PC-3 (cell line): ENCODE measurements around the gene ZRANB2. TPM values are rescaled to one million over a fixed set of nuclear protein-coding genes. Genes with fewer than 3 reads are reported as not detected.

Experiments used
- ATAC-seq: fragments of 200-7000 bp; cut with Tn5 transposase; 2 replicates; pipeline ENCODE4 v1.9.1; 2020; ENCODE audit warnings: mild to moderate bottlenecking, moderate library complexity
- BruUV-seq: library from RNA; stranded (reverse); fragments of 400-500 nt; replicated peaks from 2 replicates; lab custom pipeline; 2021; lab: Mats Ljungman, UMichigan
- CTCF ChIA-PET: fragments of 300-600 bp; sonication (Branson Sonifier 250); formaldehyde crosslinking; loops from one replicate; lab custom pipeline; 2022; ENCODE audit warnings: antibody characterized with exemption; lab: Charles Lee
- POLR2A ChIA-PET: fragments of 300-600 bp; sonication (Branson Sonifier 250); formaldehyde crosslinking; loops from one replicate; lab custom pipeline; 2022; ENCODE audit warnings: antibody characterized with exemption; ENCODE audit not compliant: unreplicated experiment; lab: Charles Lee
- DNase-seq: peaks from one replicate; pipeline ENCODE4 v3.0.0-alpha.2; 2015
- H2AFZ ChIP-seq: fragments of 300-600 bp; sonication (generic); 2 replicates; pipeline ENCODE4 v1.6.0; 2016; ENCODE audit warnings: antibody characterized with exemption, low read length
- H3F3A ChIP-seq: fragments of 300-600 bp; sonication (generic); one replicate; pipeline ENCODE4 v1.6.0; 2017; ENCODE audit warnings: antibody characterized with exemption, low read length, control low read depth, mild to moderate bottlenecking; ENCODE audit not compliant: unreplicated experiment
- H3K27ac ChIP-seq: fragments of 300-600 bp; sonication (generic); 2 replicates; pipeline ENCODE4 v1.5.1; 2016; ENCODE audit warnings: mild to moderate bottlenecking, low read length
- H3K27me3 ChIP-seq: fragments of 300-600 bp; sonication (generic); 2 replicates; pipeline ENCODE4 v1.6.1; 2016; ENCODE audit warnings: low read length, mixed read lengths
- H3K36me3 ChIP-seq: fragments of 300-600 bp; sonication (generic); 2 replicates; pipeline ENCODE4 v1.6.1; 2016; ENCODE audit warnings: low read depth, mixed run types, low read length, mixed read lengths
- H3K4me1 ChIP-seq: fragments of 300-600 bp; sonication (generic); 2 replicates; pipeline ENCODE4 v1.5.1; 2016; ENCODE audit warnings: low read length; ENCODE audit not compliant: insufficient read depth
- H3K4me2 ChIP-seq: fragments of 300-600 bp; sonication (generic); 2 replicates; pipeline ENCODE4 v1.6.0; 2016; ENCODE audit warnings: low read length
- H3K4me3 ChIP-seq: fragments of 300-600 bp; sonication (generic); 2 replicates; pipeline ENCODE4 v1.5.1; 2016; ENCODE audit warnings: mild to moderate bottlenecking, low read length, mixed read lengths
- H3K79me2 ChIP-seq: fragments of 300-600 bp; sonication (generic); 2 replicates; pipeline ENCODE4 v1.6.1; 2017; ENCODE audit warnings: low read length, mixed read lengths
- H3K9ac ChIP-seq: fragments of 300-600 bp; sonication (generic); 2 replicates; pipeline ENCODE4 v1.6.0; 2016; ENCODE audit warnings: mild to moderate bottlenecking, low read length
- H3K9me2 ChIP-seq: fragments of 300-600 bp; sonication (generic); replicated peaks from 2 replicates; pipeline ENCODE4 v1.6.1; 2016; ENCODE audit warnings: mixed run types, low read length, mixed read lengths
- H3K9me3 ChIP-seq: fragments of 300-600 bp; sonication (generic); 2 replicates; pipeline ENCODE4 v1.6.1; 2016; ENCODE audit warnings: low read length, mixed read lengths
- H4K20me1 ChIP-seq: fragments of 300-600 bp; sonication (generic); 2 replicates; pipeline ENCODE4 v1.6.1; 2016; ENCODE audit warnings: low read length, mixed read lengths
- EZH2 ChIP-seq: fragments of 300-600 bp; sonication (generic); IDR thresholded peaks from one replicate; pipeline ENCODE4 v1.6.1; 2017; ENCODE audit warnings: antibody characterized with exemption, mild to moderate bottlenecking, low read length; ENCODE audit not compliant: unreplicated experiment
- EZH2phosphoT487 ChIP-seq: fragments of 300-600 bp; sonication (generic); IDR thresholded peaks from 2 replicates; pipeline ENCODE4 v1.6.1; 2018; ENCODE audit warnings: mild to moderate bottlenecking, antibody characterized with exemption, low read length, borderline replicate concordance
- intact Hi-C: fragments of 100-400 bp; cut with micrococcal nuclease; formaldehyde crosslinking; loops from 2 replicates; pipeline ENCODE4 v1.9.0; 2023
- total RNA-seq: library from RNA; depleted of rRNA; stranded (reverse); fragments of >200 nt; gene quantifications from 2 replicates; pipeline ENCODE4 v1.2.3, GENCODE V29; 2014
- TF ChIP-seq, protein P1 (sequence below): fragments of 300-600 bp; sonication (generic); conservative IDR thresholded peaks from 2 replicates; pipeline ENCODE4 v1.5.1; 2017; ENCODE audit warnings: antibody characterized with exemption, low read depth, mild to moderate bottlenecking, low read length

ZRANB2 gene
- total RNA-seq, 1 experiment from 2014 or later = 38.7 TPM

DNA sequence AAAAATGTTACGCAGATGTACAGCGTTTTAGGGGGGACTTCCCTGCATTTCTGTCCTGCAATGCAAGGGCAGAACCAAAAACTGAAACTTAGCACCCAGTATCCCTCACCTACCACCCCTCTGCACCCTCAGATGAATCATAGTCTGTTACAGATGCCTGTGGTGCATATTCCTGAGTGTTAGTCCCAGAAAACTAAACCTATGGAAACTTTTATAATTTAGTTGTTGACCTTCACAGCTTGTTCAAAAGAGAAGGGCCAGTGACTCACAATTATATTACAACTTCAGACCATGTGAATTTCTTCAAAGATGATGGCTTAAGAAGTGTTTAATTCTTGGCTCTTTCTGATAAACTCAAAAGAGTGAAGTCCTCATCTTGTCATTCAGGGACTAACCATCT lies 39.0 kb downstream of the ZRANB2 start:
- ATAC-seq (no peak), DNase-seq (no peak)
- ChIA-PET POLR2A (no interaction called here), CTCF (no interaction called here)
- H3K9me2 ChIP-seq = no peaks in the 10 kb centered on the region
- no peak overlapping the region for H3K4me3 ChIP-seq
- H3K4me1 ChIP-seq = no peaks in the 10 kb centered on the region
- no TSS peak for BruUV-seq
- H4K20me1 ChIP-seq = no peaks in the 10 kb centered on the region
- no peaks in the 10 kb centered on the region for H3K79me2 ChIP-seq
- H3K9ac ChIP-seq = no peak overlapping the region
- intact Hi-C loops = no loop called here
- no peaks in the 10 kb centered on the region for H3K36me3 ChIP-seq
- H3K27ac ChIP-seq = no peak overlapping the region
- H3K27me3 ChIP-seq = peaks cover 57% of the 10 kb centered on the region
- no peak overlapping the region for H2AFZ ChIP-seq
- no peaks in the 10 kb centered on the region for H3F3A ChIP-seq
- no peak for TF ChIP-seq EZH2
- TF ChIP-seq EZH2phosphoT487 = no peak
- TF ChIP-seq, protein P1, sequence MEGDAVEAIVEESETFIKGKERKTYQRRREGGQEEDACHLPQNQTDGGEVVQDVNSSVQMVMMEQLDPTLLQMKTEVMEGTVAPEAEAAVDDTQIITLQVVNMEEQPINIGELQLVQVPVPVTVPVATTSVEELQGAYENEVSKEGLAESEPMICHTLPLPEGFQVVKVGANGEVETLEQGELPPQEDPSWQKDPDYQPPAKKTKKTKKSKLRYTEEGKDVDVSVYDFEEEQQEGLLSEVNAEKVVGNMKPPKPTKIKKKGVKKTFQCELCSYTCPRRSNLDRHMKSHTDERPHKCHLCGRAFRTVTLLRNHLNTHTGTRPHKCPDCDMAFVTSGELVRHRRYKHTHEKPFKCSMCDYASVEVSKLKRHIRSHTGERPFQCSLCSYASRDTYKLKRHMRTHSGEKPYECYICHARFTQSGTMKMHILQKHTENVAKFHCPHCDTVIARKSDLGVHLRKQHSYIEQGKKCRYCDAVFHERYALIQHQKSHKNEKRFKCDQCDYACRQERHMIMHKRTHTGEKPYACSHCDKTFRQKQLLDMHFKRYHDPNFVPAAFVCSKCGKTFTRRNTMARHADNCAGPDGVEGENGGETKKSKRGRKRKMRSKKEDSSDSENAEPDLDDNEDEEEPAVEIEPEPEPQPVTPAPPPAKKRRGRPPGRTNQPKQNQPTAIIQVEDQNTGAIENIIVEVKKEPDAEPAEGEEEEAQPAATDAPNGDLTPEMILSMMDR = no peak
- H3K9me3 ChIP-seq = no peaks in the 10 kb centered on the region
- no peak overlapping the region for H3K4me2 ChIP-seq

DNA sequence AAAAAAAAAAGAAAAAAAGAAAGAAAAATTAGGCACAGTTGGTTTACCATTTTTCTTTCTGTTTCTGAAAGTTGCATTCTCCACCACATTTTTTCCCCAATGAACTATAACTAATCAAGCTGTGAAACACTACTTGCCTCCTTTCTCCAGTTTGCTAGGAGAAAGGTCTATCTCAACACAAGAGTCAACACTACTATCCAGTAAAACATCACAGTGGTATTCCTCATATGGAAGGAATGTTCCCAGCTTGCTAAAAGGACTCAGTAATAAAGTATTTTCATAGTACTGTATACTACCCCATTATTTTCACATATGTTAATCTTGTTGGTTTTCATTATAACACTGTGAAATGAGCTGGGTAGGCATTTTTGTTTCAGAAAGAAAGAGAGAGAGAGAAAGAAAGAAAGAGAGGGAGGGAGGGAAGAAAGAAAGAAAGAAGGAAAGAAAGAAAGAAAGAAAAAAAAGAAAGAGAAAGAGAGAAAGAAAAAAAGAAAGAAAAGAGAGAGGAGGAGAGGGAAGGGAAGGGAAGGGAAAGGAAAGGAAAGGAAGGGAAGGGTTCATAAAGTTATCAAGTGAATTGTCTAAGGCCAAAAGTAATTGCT lies 41.1 kb downstream of the ZRANB2 start:
- ChIA-PET CTCF (no interaction called here), POLR2A (no interaction called here)
- intact Hi-C loops = no loop called here
- no peak for ATAC-seq
- Histone ChIP-seq H3K36me3 (no peaks in the 10 kb centered on the region), H3K9ac (no peak overlapping the region), H3K79me2 (no peaks in the 10 kb centered on the region), H2AFZ (no peak overlapping the region), H3K9me2 (no peaks in the 10 kb centered on the region), H3F3A (no peaks in the 10 kb centered on the region), H3K27me3 (peaks cover 54% of the 10 kb centered on the region), H3K4me3 (no peak overlapping the region), H3K9me3 (no peaks in the 10 kb centered on the region), H3K27ac (no peak overlapping the region), H3K4me2 (no peak overlapping the region), H3K4me1 (no peaks in the 10 kb centered on the region), H4K20me1 (no peaks in the 10 kb centered on the region)
- no TSS peak for BruUV-seq
- no peak for TF ChIP-seq EZH2phosphoT487
- no peak for TF ChIP-seq EZH2
- TF ChIP-seq, protein P1 = no peak
- no peak for DNase-seq

DNA sequence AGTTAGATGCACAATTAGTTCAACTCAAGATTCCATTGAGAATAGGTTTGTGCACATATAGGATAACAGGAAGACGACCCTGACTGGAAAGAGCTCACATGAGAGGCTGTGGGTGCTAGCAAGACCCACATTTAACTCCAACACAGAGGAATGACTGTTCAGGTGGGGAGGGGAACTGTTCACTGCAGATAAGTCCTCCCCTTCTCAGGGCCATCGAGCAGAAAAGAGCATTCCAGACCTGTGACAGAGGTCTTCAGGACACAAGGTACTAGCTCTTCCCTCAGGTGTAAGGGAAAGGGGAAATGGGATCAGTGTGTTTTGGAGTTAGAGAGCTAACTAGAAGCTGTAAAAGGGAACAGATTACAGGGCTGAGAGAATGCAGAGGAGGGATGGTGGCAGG lies 41.9 kb downstream of the ZRANB2 start:
- CTCF ChIA-PET = no interaction called here
- Histone ChIP-seq H3K9me3 (no peaks in the 10 kb centered on the region), H3K4me1 (no peaks in the 10 kb centered on the region), H3K4me2 (no peak overlapping the region), H3K36me3 (no peaks in the 10 kb centered on the region), H2AFZ (no peak overlapping the region), H3K27ac (no peak overlapping the region), H3K9me2 (no peaks in the 10 kb centered on the region), H3F3A (no peaks in the 10 kb centered on the region), H3K79me2 (no peaks in the 10 kb centered on the region), H3K27me3 (peaks cover 61% of the 10 kb centered on the region), H4K20me1 (no peaks in the 10 kb centered on the region), H3K4me3 (no peak overlapping the region), H3K9ac (no peak overlapping the region)
- no TSS peak for BruUV-seq
- DNase-seq (no peak), ATAC-seq (no peak)
- POLR2A ChIA-PET = no interaction called here
- TF ChIP-seq EZH2 (no peak), EZH2phosphoT487 (no peak)
- TF ChIP-seq, protein P1 = no peak
- intact Hi-C loops = no loop called here
